Lung (tissue), 12 donors: Measurements from ENCODE around the gene SEC61A1. TPM values are rescaled to one million over a fixed set of nuclear protein-coding genes. Genes with fewer than 3 reads are reported as not detected.

Experiments used
- ATAC-seq: fragments of 200-7000 bp; cut with Tn5 transposase; one replicate; pipeline ENCODE4 v1.9.1; 2020; ENCODE audit warnings: moderate number of reproducible peaks; ENCODE audit not compliant: insufficient read depth, low FRiP score
- DNase-seq, 3 donors: peaks; one replicate each; pipeline ENCODE4 v3.0.0-alpha.2; 2013 to 2017
- H3K27ac ChIP-seq, 2 donors: one replicate each; pipeline ENCODE4 v1.5.1; 2013; ENCODE audit warnings: mild to moderate bottlenecking in 2 of 2, moderate library complexity in 2 of 2, control low read depth in 1 of 2, inconsistent platforms in 1 of 2, low read depth in 1 of 2, low read length in 1 of 2
- H3K27me3 ChIP-seq, 3 donors: one replicate each; pipeline ENCODE4 v1.5.1; 2013; ENCODE audit warnings: low read length in 2 of 3; ENCODE audit not compliant: control insufficient read depth in 3 of 3, insufficient read depth in 3 of 3
- H3K36me3 ChIP-seq, 4 donors: one replicate each; pipeline ENCODE4 v1.5.1; 2013; ENCODE audit warnings: low read length in 4 of 4, mild to moderate bottlenecking in 1 of 4, moderate library complexity in 1 of 4; ENCODE audit not compliant: control insufficient read depth in 4 of 4, insufficient read depth in 4 of 4
- H3K4me1 ChIP-seq, 5 donors: one replicate each; pipeline ENCODE4 v1.5.1; 2013; ENCODE audit warnings: low read length in 5 of 5, mild to moderate bottlenecking in 2 of 5, moderate library complexity in 1 of 5; ENCODE audit not compliant: control insufficient read depth in 5 of 5, insufficient read depth in 5 of 5
- H3K4me3 ChIP-seq: one replicate; pipeline ENCODE4 v1.5.1; 2013; ENCODE audit warnings: mild to moderate bottlenecking, control low read depth, moderate library complexity
- H3K9ac ChIP-seq, 2 donors: one replicate each; pipeline ENCODE4 v1.5.1; 2013; ENCODE audit warnings: low read length in 2 of 2, control low read depth in 1 of 2; ENCODE audit not compliant: insufficient read depth in 1 of 2
- H3K9me3 ChIP-seq, 4 donors: one replicate each; pipeline ENCODE4 v1.5.1; 2013; ENCODE audit warnings: low read length in 3 of 4, mild to moderate bottlenecking in 1 of 4, moderate library complexity in 1 of 4; ENCODE audit not compliant: control insufficient read depth in 4 of 4, insufficient read depth in 3 of 4
- CTCF ChIP-seq: IDR thresholded peaks from 2 replicates; pipeline ENCODE4 v1.5.1; 2012; ENCODE audit warnings: mild to moderate bottlenecking; ENCODE audit errors: control extremely low read depth, extremely low read depth
- WGBS, 2 donors: extraction: QIAGEN DNeasy Blood & Tissue Kit; methylation state at CpG; one replicate each; pipeline ENCODE4 v1.1.7; 2013; 5-methylcytosine and 5-hydroxymethylcytosine counted together
- polyA plus RNA-seq, 2 donors: library from polyadenylated mRNA; stranded (reverse); fragments of 200-250 nt; gene quantifications; one replicate each; pipeline ENCODE4 v1.2.1, GENCODE V29; 2013
- total RNA-seq, 2 donors: library from RNA; depleted of rRNA in 1 of 2; stranded (reverse); fragments of >200 nt in 1 of 2; gene quantifications; one replicate each; pipeline ENCODE4 v1.2.1, GENCODE V29; 2014 to 2021
- donor health status: control.
- donor health status: control.
- donor health status: Bipolar disorder and iron deficiency.
- donor health status: healthy.
- donor health status: DM: yes; HTN: yes; CAD: no.

Gene SEC61A1
- total and polyA plus RNA-seq, 4 donors, result 137 to 270 (median 173) TPM

GRCh38 chr3:128063865-128064264, 11.6 kb downstream of the SEC61A1 start:
- no peak overlapping the region for H3K4me3 ChIP-seq
- no peaks in the 10 kb centered on the region for H3K9me3 ChIP-seq
- H3K4me1 ChIP-seq, result no peaks in the 10 kb centered on the region
- H3K36me3 ChIP-seq, result peaks cover 64 to 83% (median 72%) of the 10 kb centered on the region in 4 donors
- H3K27ac ChIP-seq, result no peak overlapping the region
- DNase-seq (no peak), ATAC-seq (no peak)
- no peak overlapping the region for H3K9ac ChIP-seq
- no peak for TF ChIP-seq CTCF
- 95 to 98% methylated on average over 2 of the region's 2 CpGs for WGBS, 2 donors
- no peaks in the 10 kb centered on the region for H3K27me3 ChIP-seq

GRCh38 chr3:128064962-128065361, 12.7 kb downstream of the SEC61A1 start:
- Histone ChIP-seq H3K9me3 (no peaks in the 10 kb centered on the region), H3K4me1 (no peaks in the 10 kb centered on the region), H3K27me3 (no peaks in the 10 kb centered on the region), H3K4me3 (no peak overlapping the region), H3K27ac (no peak overlapping the region), H3K9ac (no peak overlapping the region), H3K36me3 (peaks cover 64 to 78% (median 75%) of the 10 kb centered on the region in 4 donors)
- DNase-seq (no peak), ATAC-seq (no peak)
- TF ChIP-seq CTCF, result no peak
- WGBS, 2 donors, result 93% methylated on average over 6 of the region's 6 CpGs

GRCh38 chr3:128066114-128066513, 13.9 kb downstream of the SEC61A1 start:
- ATAC-seq, result no peak
- Histone ChIP-seq H3K9ac (no peak overlapping the region), H3K4me3 (no peak overlapping the region), H3K9me3 (no peaks in the 10 kb centered on the region), H3K4me1 (no peaks in the 10 kb centered on the region), H3K27me3 (no peaks in the 10 kb centered on the region), H3K27ac (no peak overlapping the region), H3K36me3 (peaks cover 66 to 75% (median 71%) of the 10 kb centered on the region in 4 donors)
- no peak for DNase-seq
- WGBS, 2 donors, result 92 to 97% methylated on average over 4 of the region's 4 CpGs
- no peak for TF ChIP-seq CTCF

- 96% methylated on average over 9 of the region's 9 CpGs for WGBS, 2 donors
- Histone ChIP-seq H3K27ac (no peak overlapping the region), H3K9ac (no peak overlapping the region), H3K9me3 (no peaks in the 10 kb centered on the region), H3K36me3 (peaks cover 64 to 77% (median 68%) of the 10 kb centered on the region in 4 donors), H3K27me3 (no peaks in the 10 kb centered on the region), H3K4me3 (no peak overlapping the region), H3K4me1 (no peaks in the 10 kb centered on the region)
- ATAC-seq (no peak), DNase-seq (no peak)
- TF ChIP-seq CTCF, result no peak
Observed at GRCh38 chr3:128066676-128067075, 14.4 kb downstream of the SEC61A1 start.
